HEK293 (cell line): ENCODE measurements around the gene ZFP36.

Experiments
- CTCF ChIA-PET: fragments of 350-600 bp; formaldehyde crosslinking; extraction: SDS; loops from one replicate; lab custom pipeline; 2021; ENCODE audit warnings: antibody characterized with exemption; lab: Yijun Ruan, JAX
- POLR2A ChIA-PET: fragments of 300-600 bp; formaldehyde crosslinking; extraction: SDS; loops from one replicate; lab custom pipeline; 2020; ENCODE audit warnings: antibody characterized with exemption, inconsistent platforms; lab: Yijun Ruan, JAX
- H3K27ac ChIP-seq: fragments of 200-500 bp; sonication (Bioruptor generic); 2 replicates; pipeline ENCODE4 v1.5.1; 2014; ENCODE audit warnings: low read depth, low read length, control low read depth, inconsistent platforms; ENCODE audit errors: extremely low read depth
- H3K36me3 ChIP-seq, 2 experiments: fragments of 200-500 bp in 1 of 2; sonication (Bioruptor generic) in 1 of 2; 1 replicate in 1 of 2; 2 replicates in 1 of 2; pipeline ENCODE4 v1.5.1; 2014 to 2017; ENCODE audit warnings: inconsistent platforms in 2 of 2, low read length in 2 of 2; ENCODE audit not compliant: control insufficient read depth in 2 of 2, insufficient read depth in 1 of 2
- H3K4me1 ChIP-seq: fragments of 200-500 bp; sonication (Bioruptor generic); 2 replicates; pipeline ENCODE4 v1.5.1; 2014; ENCODE audit warnings: mild to moderate bottlenecking, low read length, inconsistent platforms; ENCODE audit not compliant: control insufficient read depth, insufficient read depth
- H3K4me3 ChIP-seq: 2 replicates; pipeline ENCODE4 v1.5.1; 2011; ENCODE audit warnings: low read depth, mild to moderate bottlenecking, control low read depth, low read length, moderate library complexity
- H3K9me3 ChIP-seq: fragments of 200-500 bp; sonication (Bioruptor generic); 2 replicates; pipeline ENCODE4 v1.5.1; 2014; ENCODE audit warnings: low read depth, low read length, inconsistent platforms; ENCODE audit not compliant: control insufficient read depth, insufficient read depth
- EGR2 ChIP-seq: fragments of 450-650 bp; formaldehyde crosslinking; IDR thresholded peaks from 2 replicates; pipeline ENCODE4 v1.5.1; 2016; ENCODE audit warnings: low read depth, missing biosample characterization, missing genetic modification characterization
- GLIS1 ChIP-seq: fragments of 450-650 bp; formaldehyde crosslinking; IDR thresholded peaks from 2 replicates; pipeline ENCODE4 v1.5.1; 2016; ENCODE audit warnings: missing biosample characterization, missing genetic modification characterization
- GLIS2 ChIP-seq: fragments of 450-650 bp; formaldehyde crosslinking; IDR thresholded peaks from 2 replicates; pipeline ENCODE4 v1.5.1; 2016; ENCODE audit warnings: missing biosample characterization, missing genetic modification characterization
- HOXC10 ChIP-seq: sonication (generic); formaldehyde crosslinking; IDR thresholded peaks from 2 replicates; pipeline ENCODE4 v1.8.1; 2023; ENCODE audit warnings: mild to moderate bottlenecking, missing genetic modification reagents
- HOXD13 ChIP-seq: sonication (generic); formaldehyde crosslinking; IDR thresholded peaks from 2 replicates; pipeline ENCODE4 v1.8.0; 2022; ENCODE audit warnings: missing genetic modification reagents, borderline replicate concordance
- IKZF3 ChIP-seq: fragments of 450-650 bp; IDR thresholded peaks from 2 replicates; pipeline ENCODE4 v1.5.0; 2018; ENCODE audit warnings: missing biosample characterization, mild to moderate bottlenecking, missing genetic modification characterization, moderate library complexity
- PBX3 ChIP-seq: sonication (generic); formaldehyde crosslinking; IDR thresholded peaks from 2 replicates; pipeline ENCODE4 v1.8.1; 2022; ENCODE audit warnings: mild to moderate bottlenecking, moderate library complexity, missing genetic modification reagents
- RBAK ChIP-seq: fragments of 450-650 bp; formaldehyde crosslinking; IDR thresholded peaks from 2 replicates; pipeline ENCODE4 v1.5.1; 2016; ENCODE audit warnings: missing biosample characterization, missing genetic modification characterization
- SP7 ChIP-seq: fragments of 450-650 bp; formaldehyde crosslinking; IDR thresholded peaks from 2 replicates; pipeline ENCODE4 v1.5.1; 2016; ENCODE audit warnings: missing biosample characterization, missing genetic modification characterization
- TRIM28 ChIP-seq: IDR thresholded peaks from 2 replicates; pipeline ENCODE4 v1.6.1; 2011; ENCODE audit warnings: low read length, control low read depth, borderline replicate concordance
- ZBTB17 ChIP-seq: fragments of 450-650 bp; formaldehyde crosslinking; IDR thresholded peaks from 2 replicates; pipeline ENCODE4 v1.5.1; 2016; ENCODE audit warnings: missing biosample characterization, missing genetic modification characterization
- ZBTB20 ChIP-seq: fragments of 450-650 bp; formaldehyde crosslinking; IDR thresholded peaks from 2 replicates; pipeline ENCODE4 v1.5.1; 2016; ENCODE audit warnings: missing biosample characterization, missing genetic modification characterization
- ZBTB21 ChIP-seq: fragments of 450-650 bp; formaldehyde crosslinking; IDR thresholded peaks from 2 replicates; pipeline ENCODE4 v1.5.1; 2017; ENCODE audit warnings: missing biosample characterization, missing genetic modification characterization
- ZFHX2 ChIP-seq: fragments of 450-650 bp; formaldehyde crosslinking; conservative IDR thresholded peaks from 2 replicates; pipeline ENCODE4 v1.5.1; 2016; ENCODE audit warnings: missing biosample characterization, missing genetic modification characterization
- ZNF138 ChIP-seq: fragments of 450-650 bp; formaldehyde crosslinking; IDR thresholded peaks from 2 replicates; pipeline ENCODE4 v1.5.1; 2016; ENCODE audit warnings: missing biosample characterization, missing genetic modification characterization, borderline replicate concordance
- ZNF157 ChIP-seq: fragments of 450-650 bp; formaldehyde crosslinking; IDR thresholded peaks from 2 replicates; pipeline ENCODE4 v1.5.1; 2016; ENCODE audit warnings: missing biosample characterization, missing genetic modification characterization
- ZNF16 ChIP-seq: fragments of 450-650 bp; formaldehyde crosslinking; IDR thresholded peaks from 2 replicates; pipeline ENCODE4 v1.5.1; 2016; ENCODE audit warnings: low read depth, missing biosample characterization, missing genetic modification characterization
- ZNF18 ChIP-seq: fragments of 450-650 bp; formaldehyde crosslinking; IDR thresholded peaks from 2 replicates; pipeline ENCODE4 v1.5.1; 2016; ENCODE audit warnings: missing biosample characterization, missing genetic modification characterization
- ZNF221 ChIP-seq: fragments of 450-650 bp; formaldehyde crosslinking; IDR thresholded peaks from 2 replicates; pipeline ENCODE4 v1.5.1; 2017; ENCODE audit warnings: missing biosample characterization, missing genetic modification characterization, borderline replicate concordance
- ZNF223 ChIP-seq: fragments of 450-650 bp; formaldehyde crosslinking; IDR thresholded peaks from 2 replicates; pipeline ENCODE4 v1.5.1; 2016; ENCODE audit warnings: missing biosample characterization, missing genetic modification characterization
- ZNF266 ChIP-seq: fragments of 450-650 bp; formaldehyde crosslinking; IDR thresholded peaks from 2 replicates; pipeline ENCODE4 v1.5.1; 2016; ENCODE audit warnings: missing biosample characterization, missing genetic modification characterization, low read depth
- ZNF335 ChIP-seq: fragments of 450-650 bp; formaldehyde crosslinking; conservative IDR thresholded peaks from 2 replicates; pipeline ENCODE4 v1.5.1; 2016; ENCODE audit warnings: missing biosample characterization, missing genetic modification characterization
- ZNF366 ChIP-seq: fragments of 450-650 bp; formaldehyde crosslinking; conservative IDR thresholded peaks from 2 replicates; pipeline ENCODE4 v1.5.1; 2016; ENCODE audit warnings: missing biosample characterization, missing genetic modification characterization
- ZNF426 ChIP-seq: fragments of 450-650 bp; formaldehyde crosslinking; IDR thresholded peaks from 2 replicates; pipeline ENCODE4 v1.5.1; 2017; ENCODE audit warnings: missing biosample characterization, missing genetic modification characterization, mild to moderate bottlenecking, inconsistent platforms, moderate library complexity
- ZNF513 ChIP-seq: fragments of 450-650 bp; IDR thresholded peaks from 2 replicates; pipeline ENCODE4 v1.5.1; 2018; ENCODE audit warnings: missing biosample characterization, missing genetic modification characterization
- ZNF560 ChIP-seq: fragments of 450-650 bp; formaldehyde crosslinking; IDR thresholded peaks from 2 replicates; pipeline ENCODE4 v1.5.1; 2017; ENCODE audit warnings: missing biosample characterization, missing genetic modification characterization, borderline replicate concordance
- ZNF571 ChIP-seq: fragments of 450-650 bp; formaldehyde crosslinking; IDR thresholded peaks from 2 replicates; pipeline ENCODE4 v1.5.0; 2017; ENCODE audit warnings: missing biosample characterization, missing genetic modification characterization
- ZNF600 ChIP-seq: fragments of 450-650 bp; formaldehyde crosslinking; IDR thresholded peaks from 2 replicates; pipeline ENCODE4 v1.5.1; 2016; ENCODE audit warnings: missing biosample characterization, missing genetic modification characterization
- ZNF792 ChIP-seq: fragments of 450-650 bp; formaldehyde crosslinking; IDR thresholded peaks from 2 replicates; pipeline ENCODE4 v1.5.1; 2016; ENCODE audit warnings: missing biosample characterization, missing genetic modification characterization

Gene ZFP36

GRCh38 chr19:39423258-39424086 is 16.8 kb downstream of the ZFP36 start:
- CTCF ChIA-PET = interaction anchor here (0.6 to 1.2 kb wide), 5 partner anchors 9 to 313 kb away, joined by 3 to 5 read pairs (median 3); no protein-coding TSS in a partner anchor
- H3K27ac ChIP-seq = peak overlapping the region; percentile 47; the same call in 1 of the 2 replicates

GRCh38 chr19:39424934-39425333 is 18.3 kb downstream of the ZFP36 start:
- POLR2A ChIA-PET = interaction anchor here (1.2 to 13.3 kb wide), 2 partner anchors 11 kb away, joined by 3 to 255 read pairs; partner anchors contain the start of gene RPS16
- H3K4me1 ChIP-seq = no peaks in the 10 kb centered on the region; the same call in 1 of the 2 replicates
- TF ChIP-seq ZFHX2 (tag by site-specific recombination) (peak; percentile 63), TRIM28 (no peak), EGR2 (tag by site-specific recombination) (peak; percentile 70)
- TF ChIP-seq, all 188 proteins: peak for 2
- Histone ChIP-seq H3K9me3 (no peaks in the 10 kb centered on the region), H3K4me3 (no peak overlapping the region), H3K27ac (no peak overlapping the region), H3K36me3 (peaks cover 44 to 54% of the 10 kb centered on the region in 2 experiments)
- CTCF ChIA-PET = interaction anchor here (1.2 kb wide), 2 partner anchors 12 to 315 kb away, joined by 3 to 4 read pairs; partner anchors contain the start of gene PLEKHG2

More at GRCh38 chr19:39423258-39424086, 16.8 kb downstream of the ZFP36 start:
- Histone ChIP-seq H3K4me3 (no peak overlapping the region), H3K9me3 (no peaks in the 10 kb centered on the region), H3K4me1 (no peaks in the 10 kb centered on the region; the same call in 1 of the 2 replicates), H3K36me3 (peaks cover 58 to 62% of the 10 kb centered on the region in 2 experiments)
- TF ChIP-seq ZBTB21 (tag by site-specific recombination) (no peak), ZBTB17 (tag by site-specific recombination) (no peak), ZNF571 (tag by site-specific recombination) (no peak), GLIS2 (tag by site-specific recombination) (no peak), SP7 (tag by site-specific recombination) (no peak), ZNF600 (tag by site-specific recombination) (peak; percentile 76), ZNF18 (no peak), ZNF266 (tag by site-specific recombination) (no peak), RBAK (tag by site-specific recombination) (no peak), ZNF560 (no peak), GLIS1 (no peak), ZNF223 (tag by site-specific recombination) (no peak), ZNF792 (tag by site-specific recombination) (no peak), ZNF426 (no peak), ZNF221 (tag by site-specific recombination) (no peak), ZNF335 (no peak), IKZF3 (tag by site-specific recombination) (peak; percentile 7; the same call in 1 of the 2 replicates)
- POLR2A ChIA-PET = interaction anchor here (0.6 to 13.3 kb wide), 3 partner anchors 10 to 17 kb away, joined by 3 to 255 read pairs (median 11); partner anchors contain the start of gene RPS16

- CTCF ChIA-PET = interaction anchor here (0.5 to 1.4 kb wide), 4 partner anchors 8 to 49 kb away, joined by 3 to 7 read pairs (median 4); no protein-coding TSS in a partner anchor
- TF ChIP-seq ZBTB17 (tag by site-specific recombination) = peak; percentile 96
- TF ChIP-seq HOXC10 (CRISPR knock-in tag) = no peak
- TF ChIP-seq ZNF16 = no peak
- TF ChIP-seq ZNF513 (tag by site-specific recombination) = no peak
- TF ChIP-seq ZNF366 (tag by site-specific recombination) = peak; percentile 99
- TF ChIP-seq ZNF138 (tag by site-specific recombination) = no peak
- peak; percentile 45 for TF ChIP-seq ZBTB20
- no peak for TF ChIP-seq PBX3
- TF ChIP-seq ZNF157 (tag by site-specific recombination) = no peak
- no peak for TF ChIP-seq HOXD13 (CRISPR knock-in tag)
Observed at GRCh38 chr19:39425744-39426143, 19.1 kb downstream of the ZFP36 start.

More at GRCh38 chr19:39425744-39426143, 19.1 kb downstream of the ZFP36 start:
- Histone ChIP-seq H3K27ac (no peak overlapping the region), H3K36me3 (peaks cover 36 to 46% of the 10 kb centered on the region in 2 experiments), H3K4me3 (no peak overlapping the region), H3K4me1 (peaks cover under 1% of the 10 kb centered on the region), H3K9me3 (no peaks in the 10 kb centered on the region)
- POLR2A ChIA-PET = interaction anchor here (0.6 to 13.3 kb wide), 3 partner anchors 10 to 34 kb away, joined by 4 to 255 read pairs (median 16); partner anchors contain the start of genes MED29, PAF1 and RPS16
